ENCODE data around the gene IL10.

IL10 gene

DNA sequence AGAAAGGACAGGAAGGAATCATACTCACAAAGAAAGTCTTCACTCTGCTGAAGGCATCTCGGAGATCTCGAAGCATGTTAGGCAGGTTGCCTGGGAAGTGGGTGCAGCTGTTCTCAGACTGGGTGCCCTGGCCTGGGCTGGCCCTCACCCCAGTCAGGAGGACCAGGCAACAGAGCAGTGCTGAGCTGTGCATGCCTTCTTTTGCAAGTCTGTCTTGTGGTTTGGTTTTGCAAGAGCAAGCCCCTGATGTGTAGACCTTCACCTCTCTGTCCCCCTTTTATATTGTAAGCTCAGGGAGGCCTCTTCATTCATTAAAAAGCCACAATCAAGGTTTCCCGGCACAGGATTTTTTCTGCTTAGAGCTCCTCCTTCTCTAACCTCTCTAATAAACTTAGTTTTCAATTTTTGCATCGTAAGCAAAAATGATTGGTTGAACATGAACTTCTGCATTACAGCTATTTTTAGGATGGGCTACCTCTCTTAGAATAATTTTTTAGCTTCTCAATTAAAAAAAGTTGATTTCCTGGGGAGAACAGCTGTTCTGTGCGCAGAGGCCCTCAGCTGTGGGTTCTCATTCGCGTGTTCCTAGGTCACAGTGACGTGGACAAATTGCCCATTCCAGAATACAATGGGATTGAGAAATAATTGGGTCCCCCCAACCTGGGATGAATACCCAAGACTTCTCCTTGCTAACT, at the start of gene IL10:
TSS of gene IL10 (minus strand) at position 252 of the 695 bp plus-strand sequence. CDS start at position 193, 59 bp downstream.
- TF ChIP-seq, protein P1, sequence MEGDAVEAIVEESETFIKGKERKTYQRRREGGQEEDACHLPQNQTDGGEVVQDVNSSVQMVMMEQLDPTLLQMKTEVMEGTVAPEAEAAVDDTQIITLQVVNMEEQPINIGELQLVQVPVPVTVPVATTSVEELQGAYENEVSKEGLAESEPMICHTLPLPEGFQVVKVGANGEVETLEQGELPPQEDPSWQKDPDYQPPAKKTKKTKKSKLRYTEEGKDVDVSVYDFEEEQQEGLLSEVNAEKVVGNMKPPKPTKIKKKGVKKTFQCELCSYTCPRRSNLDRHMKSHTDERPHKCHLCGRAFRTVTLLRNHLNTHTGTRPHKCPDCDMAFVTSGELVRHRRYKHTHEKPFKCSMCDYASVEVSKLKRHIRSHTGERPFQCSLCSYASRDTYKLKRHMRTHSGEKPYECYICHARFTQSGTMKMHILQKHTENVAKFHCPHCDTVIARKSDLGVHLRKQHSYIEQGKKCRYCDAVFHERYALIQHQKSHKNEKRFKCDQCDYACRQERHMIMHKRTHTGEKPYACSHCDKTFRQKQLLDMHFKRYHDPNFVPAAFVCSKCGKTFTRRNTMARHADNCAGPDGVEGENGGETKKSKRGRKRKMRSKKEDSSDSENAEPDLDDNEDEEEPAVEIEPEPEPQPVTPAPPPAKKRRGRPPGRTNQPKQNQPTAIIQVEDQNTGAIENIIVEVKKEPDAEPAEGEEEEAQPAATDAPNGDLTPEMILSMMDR (IDR thresholded peaks at IDR 0.05; ENCODE audit: insufficient read depth, missing control alignments): no peak
- DNase-seq (ENCODE audit: insufficient read length, low spot score) (no peak), FAIRE-seq (no peak)

DNA sequence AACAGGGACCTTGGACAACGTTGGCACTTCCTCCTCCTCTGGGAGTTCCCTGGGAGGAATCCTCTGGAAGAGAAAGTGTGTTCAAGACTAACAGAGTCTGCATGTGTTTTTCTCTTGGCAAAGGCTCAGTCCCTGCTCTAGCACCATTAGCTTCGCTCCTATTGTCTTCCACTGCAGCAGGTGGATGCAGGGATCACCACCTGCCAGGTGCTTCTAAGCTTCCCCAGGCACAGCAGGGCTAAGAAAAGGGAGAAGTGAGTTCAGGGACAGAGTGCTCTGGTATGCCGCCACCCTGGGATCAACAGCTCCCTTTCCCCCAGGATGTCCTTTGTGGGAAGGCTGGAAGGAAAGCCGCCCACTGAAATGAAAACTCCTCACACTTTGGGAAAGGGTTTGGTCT, 49.2 kb upstream of the IL10 start:
- FAIRE-seq (no peak), DNase-seq (ENCODE audit: insufficient read length, low spot score) (no peak)
- TF ChIP-seq, protein P1 (IDR thresholded peaks at IDR 0.05; ENCODE audit: insufficient read depth, missing control alignments): no peak

DNA sequence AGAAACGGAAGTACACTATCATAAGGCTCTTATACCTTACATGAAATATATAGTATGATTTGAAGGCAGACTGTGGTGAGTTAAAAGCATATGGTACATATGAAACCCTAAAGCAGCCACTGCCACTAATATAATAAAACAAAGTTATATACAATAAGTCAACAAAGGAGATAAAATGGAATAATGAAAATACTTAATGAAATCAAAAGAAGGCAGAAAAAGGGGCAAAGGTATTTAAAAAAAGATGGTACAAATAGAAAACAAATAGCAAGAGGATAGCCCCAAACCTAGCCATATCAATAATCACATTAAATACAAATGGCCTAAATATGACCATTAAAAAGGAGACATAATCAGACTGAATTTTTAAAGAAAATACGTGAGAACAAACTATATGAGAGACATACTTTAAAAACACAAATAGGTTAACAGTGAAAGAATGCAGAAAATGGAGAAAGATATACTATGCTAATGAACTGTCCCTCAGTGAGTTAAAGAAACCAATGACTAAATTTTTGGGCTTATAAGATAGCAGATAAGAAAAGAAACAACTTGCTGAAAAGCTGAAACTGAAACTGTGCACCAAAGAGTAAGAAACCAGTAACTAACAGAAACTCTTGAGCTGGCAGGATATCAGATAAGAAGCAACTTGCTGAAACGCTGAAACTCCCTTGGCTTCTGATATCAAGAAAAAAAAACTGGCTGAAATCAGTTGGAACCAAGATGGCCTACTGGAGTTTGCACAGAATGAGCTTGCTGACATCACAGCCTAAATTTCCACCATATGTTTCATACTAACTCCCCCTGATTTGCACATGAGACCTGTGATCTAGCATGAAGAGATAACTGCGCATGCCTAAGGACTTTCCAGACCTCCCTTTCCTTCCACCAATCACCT, 44.3 kb upstream of the IL10 start:
- DNase-seq (ENCODE audit: insufficient read length, low spot score) (no peak), FAIRE-seq (no peak)
- TF ChIP-seq, protein P1 (IDR thresholded peaks at IDR 0.05; ENCODE audit: insufficient read depth, missing control alignments): no peak

GRCh38 chr1:206814716-206815341, 42.5 kb upstream of the IL10 start:
- DNase-seq (ENCODE audit: insufficient read length, low spot score): no peak
- no peak for FAIRE-seq
- TF ChIP-seq, protein P1 (IDR thresholded peaks at IDR 0.05; ENCODE audit: insufficient read depth, missing control alignments): no peak

DNA sequence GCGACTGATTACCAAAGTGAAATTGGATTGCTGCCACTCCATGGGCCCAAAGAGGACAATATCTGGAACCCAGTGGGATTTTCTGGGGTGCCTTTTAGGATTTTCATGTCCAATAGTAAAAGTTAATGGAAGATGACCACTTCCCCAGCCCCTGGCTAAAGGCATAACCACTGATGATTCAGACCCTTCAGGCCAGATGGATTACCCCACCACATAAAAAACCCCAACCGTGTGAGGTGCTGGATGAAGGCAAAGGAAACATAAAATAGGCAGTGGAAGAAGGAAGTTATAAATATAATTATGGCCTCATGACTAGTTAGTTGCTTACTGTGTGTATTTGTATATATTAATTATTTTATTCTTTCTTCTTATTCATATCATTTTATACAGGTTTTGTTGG, 40.2 kb upstream of the IL10 start:
- TF ChIP-seq, protein P1 (IDR thresholded peaks at IDR 0.05; ENCODE audit: insufficient read depth, missing control alignments): no peak
- FAIRE-seq: no peak

GRCh38 chr1:206809504-206810084, 37.3 kb upstream of the IL10 start:
- no peak for FAIRE-seq

More for the DNA sequence above, 40.2 kb upstream of the IL10 start:
- DNase-seq (ENCODE audit: insufficient read length, low spot score): no peak

More at GRCh38 chr1:206809504-206810084, 37.3 kb upstream of the IL10 start:
- TF ChIP-seq, protein P1 (IDR thresholded peaks at IDR 0.05; ENCODE audit: insufficient read depth, missing control alignments): peak; percentile 14
- DNase-seq (ENCODE audit: insufficient read length, low spot score): no peak

Measured in D721Med (cell line).